SK-N-SH treated with all-trans-retinoic acid at 6 μM for 48 hours (cell line): ENCODE measurements around the gene TNIK.
"Not testable (repeated sequence)": the region's sequence is repeated elsewhere in the genome, so short reads cannot be mapped to it uniquely, and the experiment has no call there.

Source experiments
- CREB5 ChIP-seq: fragments of 250-450 bp; sonication (Bioruptor Pico); IDR thresholded peaks from 2 replicates; pipeline ENCODE4 v1.5.1; 2020; ENCODE audit warnings: low read depth, mild to moderate bottlenecking, moderate library complexity
- CSDC2 ChIP-seq: fragments of 250-450 bp; sonication (Bioruptor Pico); IDR thresholded peaks from 2 replicates; pipeline ENCODE4 v1.5.0; 2020; ENCODE audit warnings: mild to moderate bottlenecking, moderate library complexity
- CSRNP3 ChIP-seq: fragments of 250-450 bp; sonication (Bioruptor Pico); IDR thresholded peaks from 2 replicates; pipeline ENCODE4 v1.5.1; 2021; ENCODE audit warnings: mild to moderate bottlenecking, moderate library complexity
- PATZ1 ChIP-seq: fragments of 250-450 bp; sonication (Bioruptor Pico); IDR thresholded peaks from 2 replicates; pipeline ENCODE4 v1.8.0; 2020; ENCODE audit warnings: mild to moderate bottlenecking, moderate library complexity, borderline replicate concordance
- PPARA ChIP-seq: fragments of 250-450 bp; sonication (Bioruptor Pico); IDR thresholded peaks from 2 replicates; pipeline ENCODE4 v1.5.0; 2020; ENCODE audit warnings: mild to moderate bottlenecking, borderline replicate concordance
- TOX ChIP-seq: fragments of 250-450 bp; sonication (Bioruptor Pico); IDR thresholded peaks from 2 replicates; pipeline ENCODE4 v1.8.0; 2021; ENCODE audit warnings: mild to moderate bottlenecking, moderate library complexity, borderline replicate concordance
- ZNF565 ChIP-seq: fragments of 450-650 bp; formaldehyde crosslinking; conservative IDR thresholded peaks from 2 replicates; pipeline ENCODE4 v1.5.0; 2020; ENCODE audit warnings: low read depth, mild to moderate bottlenecking, moderate library complexity
- ZNF70 ChIP-seq: fragments of 450-650 bp; formaldehyde crosslinking; IDR thresholded peaks from 2 replicates; pipeline ENCODE4 v1.5.0; 2020; ENCODE audit warnings: mild to moderate bottlenecking, moderate library complexity

GRCh38 chr3:171447579-171447891 lies 12.7 kb downstream of the TNIK start:
- not testable (repeated sequence) for TF ChIP-seq PPARA (CRISPR knock-in tag); ZNF70 (CRISPR knock-in tag); PATZ1; ZNF565 (CRISPR knock-in tag); CSRNP3 (CRISPR knock-in tag); CSDC2 (CRISPR knock-in tag); CREB5 (CRISPR knock-in tag); TOX (CRISPR knock-in tag)
